ENCODE data around the gene QSOX2. TPM values are rescaled to one million over a fixed set of nuclear protein-coding genes. Genes with fewer than 3 reads are reported as not detected.

The QSOX2 gene
- total RNA-seq, 4 donors from 2014 or later, result 5.1 to 23.9 (median 7.4) TPM

- no peak for TF ChIP-seq POLR2A (IDR thresholded peaks at IDR 0.05)
- TF ChIP-seq CTCF (IDR thresholded peaks at IDR 0.05), result no peak
- Histone ChIP-seq H3K4me3 (no peak overlapping the region), H3K4me1 (peaks cover 0 to 8% (median 3%) of the 10 kb centered on the region in 4 donors), H3K36me3 (no peaks in the 10 kb centered on the region), H3K27me3 (no peaks in the 10 kb centered on the region), H3K9me3 (no peaks in the 10 kb centered on the region), H3K27ac (no peak overlapping the region)
- DNase-seq, result no peak
These were observed 20.1 kb upstream of the QSOX2 start for GRCh38 chr9:136265561-136266355.

GRCh38 chr9:136264441-136265405 is 19.1 kb upstream of the QSOX2 start:
- peaks cover 0 to 8% (median 3%) of the 10 kb centered on the region in 4 donors for H3K4me1 ChIP-seq
- H3K27me3 ChIP-seq, result no peaks in the 10 kb centered on the region
- no peak overlapping the region for H3K4me3 ChIP-seq
- no peak for TF ChIP-seq POLR2A (IDR thresholded peaks at IDR 0.05)
- no peak for TF ChIP-seq CTCF (IDR thresholded peaks at IDR 0.05)
- no peak for DNase-seq
- no peaks in the 10 kb centered on the region for H3K36me3 ChIP-seq
- no peaks in the 10 kb centered on the region for H3K9me3 ChIP-seq
- H3K27ac ChIP-seq, result no peak overlapping the region

- DNase-seq, result no peak
- no peak for TF ChIP-seq POLR2A (IDR thresholded peaks at IDR 0.05)
- no peak for TF ChIP-seq CTCF (IDR thresholded peaks at IDR 0.05)
- no peak overlapping the region for H3K4me3 ChIP-seq
- no peak overlapping the region for H3K27ac ChIP-seq
- peaks cover 0 to 8% (median 3%) of the 10 kb centered on the region in 4 donors for H3K4me1 ChIP-seq
- no peaks in the 10 kb centered on the region for H3K27me3 ChIP-seq
- H3K36me3 ChIP-seq, result no peaks in the 10 kb centered on the region
- no peaks in the 10 kb centered on the region for H3K9me3 ChIP-seq
These were observed 18.4 kb upstream of the QSOX2 start for GRCh38 chr9:136264031-136264430.

- no peak for DNase-seq
- TF ChIP-seq CTCF (IDR thresholded peaks at IDR 0.05), result no peak
- TF ChIP-seq POLR2A (IDR thresholded peaks at IDR 0.05), result no peak
- no peak overlapping the region for H3K4me3 ChIP-seq
- H3K9me3 ChIP-seq, result no peaks in the 10 kb centered on the region
- H3K27ac ChIP-seq, result no peak overlapping the region
- no peaks in the 10 kb centered on the region for H3K27me3 ChIP-seq
- peaks cover 0 to 6% (median 2%) of the 10 kb centered on the region in 4 donors for H3K4me1 ChIP-seq
- no peaks in the 10 kb centered on the region for H3K36me3 ChIP-seq
These were observed 17.1 kb upstream of the QSOX2 start for GRCh38 chr9:136262671-136263178.

- Histone ChIP-seq H3K9me3 (no peaks in the 10 kb centered on the region), H3K36me3 (no peaks in the 10 kb centered on the region), H3K4me3 (no peak overlapping the region), H3K27ac (no peak overlapping the region), H3K27me3 (no peaks in the 10 kb centered on the region), H3K4me1 (no peaks in the 10 kb centered on the region)
- no peak for DNase-seq
- TF ChIP-seq CTCF (IDR thresholded peaks at IDR 0.05) (no peak), POLR2A (IDR thresholded peaks at IDR 0.05) (no peak)
These were observed 16.2 kb upstream of the QSOX2 start for GRCh38 chr9:136261686-136262430.

Measured in Peyer's patch (tissue), 4 donors.